Stimulated activated CD4-positive, alpha-beta T cell treated with anti-CD3 and anti-CD28 coated beads, Interleukin-4, amount 100 ng/mL, for 1 hour (primary cell): Measurements from ENCODE around the gene AMN1.
"Not testable (repeated sequence)": the region's sequence is repeated elsewhere in the genome, so short reads cannot be mapped to it uniquely, and the experiment has no call there.

ENCODE experiments used
- DNase-seq: peaks from one replicate; pipeline ENCODE4 v3.0.0-alpha.2; 2020

Gene AMN1

GRCh38 chr12:31728917-31729640, at the start of gene AMN1:
TSS of gene AMN1 (minus strand) at chr12:31729021. CDS start at chr12:31729008, 13 bp downstream.
- DNase-seq, result peak; percentile 96

- no peak for DNase-seq
These were observed 45.0 kb upstream of the AMN1 start for GRCh38 chr12:31773867-31774266.

GRCh38 chr12:31773223-31773750, 44.5 kb upstream of the AMN1 start:
- no peak for DNase-seq

- no peak for DNase-seq
These were observed 43.9 kb upstream of the AMN1 start for GRCh38 chr12:31772685-31773222.

GRCh38 chr12:31772186-31772585, 43.4 kb upstream of the AMN1 start:
- DNase-seq, result no peak

- DNase-seq, result no peak
These were observed 39.2 kb upstream of the AMN1 start for GRCh38 chr12:31768046-31768445.

- DNase-seq, result no peak
These were observed 37.1 kb upstream of the AMN1 start for GRCh38 chr12:31765931-31766330.

GRCh38 chr12:31759632-31760459, 31.0 kb upstream of the AMN1 start:
- no peak for DNase-seq

- not testable (repeated sequence) for DNase-seq
These were observed 29.5 kb upstream of the AMN1 start for GRCh38 chr12:31758297-31758696.

GRCh38 chr12:31756977-31757420, 28.2 kb upstream of the AMN1 start:
- no peak for DNase-seq

- DNase-seq, result no peak
These were observed 23.6 kb upstream of the AMN1 start for GRCh38 chr12:31752450-31752849.

- no peak for DNase-seq
These were observed 22.3 kb upstream of the AMN1 start for GRCh38 chr12:31751085-31751484.

GRCh38 chr12:31750747-31751039, 21.9 kb upstream of the AMN1 start:
- no peak for DNase-seq

- peak; percentile 50 for DNase-seq
These were observed 20.3 kb upstream of the AMN1 start for GRCh38 chr12:31749024-31749704.

GRCh38 chr12:31745242-31745641, 16.4 kb upstream of the AMN1 start:
- DNase-seq, result no peak

- not testable (repeated sequence) for DNase-seq
These were observed 15.5 kb upstream of the AMN1 start for GRCh38 chr12:31744363-31744762.

GRCh38 chr12:31742891-31743290, 14.1 kb upstream of the AMN1 start:
- no peak for DNase-seq

GRCh38 chr12:31740628-31741027, 11.8 kb upstream of the AMN1 start:
- no peak for DNase-seq

GRCh38 chr12:31737763-31738162, 8.9 kb upstream of the AMN1 start:
- no peak for DNase-seq

GRCh38 chr12:31737345-31737744, 8.5 kb upstream of the AMN1 start:
- no peak for DNase-seq

- peak; percentile 61 for DNase-seq
These were observed 7.7 kb upstream of the AMN1 start for GRCh38 chr12:31736472-31736871.

GRCh38 chr12:31733549-31734432, 5.0 kb upstream of the AMN1 start:
- DNase-seq, result not testable (repeated sequence)
